Transverse colon (tissue), 4 donors: ENCODE results near the gene CCL4L2. TPM values are rescaled to one million over a fixed set of nuclear protein-coding genes. Genes with fewer than 3 reads are reported as not detected.
"Not testable (repeated sequence)": the region's sequence is repeated elsewhere in the genome, so short reads cannot be mapped to it uniquely, and the experiment has no call there.

Source experiments
- DNase-seq: peaks from one replicate; pipeline ENCODE4 v3.0.0-alpha.2; 2019
- H3K27ac ChIP-seq, 4 donors: fragments of 200-600 bp; sonication (generic); 2 replicates each; pipeline ENCODE4 v1.5.1; 2016 to 2018; ENCODE audit warnings: inconsistent platforms in 4 of 4
- H3K27me3 ChIP-seq: fragments of 200-600 bp; sonication (generic); 2 replicates; pipeline ENCODE4 v1.5.1; 2017; ENCODE audit warnings: inconsistent platforms
- H3K36me3 ChIP-seq, 4 donors: fragments of 200-600 bp; sonication (generic); 2 replicates each; pipeline ENCODE4 v1.5.1; 2017 to 2019; ENCODE audit warnings: inconsistent platforms in 4 of 4
- H3K4me1 ChIP-seq, 4 donors: fragments of 200-600 bp; sonication (generic); 2 replicates each; pipeline ENCODE4 v1.5.1; 2017 to 2020; ENCODE audit warnings: inconsistent platforms in 4 of 4
- H3K4me3 ChIP-seq, 4 donors: fragments of 200-600 bp; sonication (generic); 1 replicate in 1 of 4; 2 replicates in 3 of 4; pipeline versions ENCODE4 v1.5.1 to v1.6.1; 2017 to 2019; ENCODE audit warnings: inconsistent platforms in 4 of 4
- H3K9me3 ChIP-seq, 2 donors: fragments of 200-600 bp; sonication (generic); 2 replicates each; pipeline ENCODE4 v1.5.1; 2017 to 2019; ENCODE audit warnings: inconsistent platforms in 2 of 2
- EP300 ChIP-seq: sonication (generic); formaldehyde crosslinking; IDR thresholded peaks from one replicate; pipeline ENCODE4 v1.6.1; 2017; ENCODE audit warnings: antibody characterized with exemption, low read depth
- POLR2A ChIP-seq: fragments of 450-650 bp; IDR thresholded peaks from one replicate; pipeline ENCODE4 v1.6.1; 2016; ENCODE audit warnings: antibody characterized with exemption, mild to moderate bottlenecking, moderate library complexity
- POLR2AphosphoS5 ChIP-seq, 3 donors: sonication (generic); formaldehyde crosslinking; IDR thresholded peaks; one replicate each; pipeline ENCODE4 v1.6.1; 2016; ENCODE audit warnings: antibody characterized with exemption in 3 of 3
- WGBS, 2 donors: methylation state at CpG; one replicate each; pipeline ENCODE4 v1.1.5; 2018; ENCODE audit warnings: low coverage in 1 of 2; 5-methylcytosine and 5-hydroxymethylcytosine counted together
- in situ Hi-C, 4 donors: fragments of 200-750 bp; cut with MboI; loops; one replicate each; pipeline versions ENCODE4 v1.15.0 to v1.15.1; 2017; ENCODE audit warnings: low sequenced_read_pairs in 3 of 4, low pct_ligation_motif_present in 1 of 4, low pct_unique_long_range_greater_than_20kb in 1 of 4
- intact Hi-C: fragments of 100-400 bp; cut with DNase I; formaldehyde crosslinking; loops from one replicate; pipeline ENCODE4 v1.15.1; 2023; ENCODE audit warnings: low total_unique reads
- total RNA-seq, 4 donors: library from RNA; depleted of rRNA; stranded (reverse); fragments of >200 nt; gene quantifications; one replicate each; pipeline ENCODE4 v1.1.0, GENCODE V29; 2016
- TF ChIP-seq, protein P1 (sequence below), 5 experiments: fragments of 200-600 bp in 3 of 5; fragments of 450-650 bp in 2 of 5; sonication (generic) in 3 of 5; IDR thresholded peaks; 1 replicate in 2 of 5; 2 replicates in 3 of 5; pipeline ENCODE4 v1.5.1; 2016 to 2017; ENCODE audit warnings: antibody characterized with exemption in 5 of 5, inconsistent platforms in 3 of 5, mild to moderate bottlenecking in 2 of 5, moderate library complexity in 1 of 5

Gene CCL4L2
- total RNA-seq, 4 donors from 2014 or later, result 4.0 TPM; not detected in 2

GRCh38 chr17:36195434-36196130 lies 15.3 kb upstream of the CCL4L2 start:
- WGBS, 2 donors, result 57 to 80% methylated on average over 1 to 10 of the region's 10 CpGs
- H3K9me3 ChIP-seq, result no peaks in the 10 kb centered on the region
- no peak for DNase-seq
- peaks cover 0 to 8% (median 0%) of the 10 kb centered on the region in 4 donors for H3K4me1 ChIP-seq
- peaks cover 11% of the 10 kb centered on the region for H3K27me3 ChIP-seq
- peak overlapping the region in 1 of 4 donors; percentile 16 for H3K27ac ChIP-seq
- in situ Hi-C loops (no loop called here), intact Hi-C loops (no loop called here)
- no peaks in the 10 kb centered on the region for H3K36me3 ChIP-seq
- H3K4me3 ChIP-seq, result no peak overlapping the region
- no peak for TF ChIP-seq POLR2AphosphoS5 (IDR thresholded peaks at IDR 0.05)
- TF ChIP-seq, protein P1, sequence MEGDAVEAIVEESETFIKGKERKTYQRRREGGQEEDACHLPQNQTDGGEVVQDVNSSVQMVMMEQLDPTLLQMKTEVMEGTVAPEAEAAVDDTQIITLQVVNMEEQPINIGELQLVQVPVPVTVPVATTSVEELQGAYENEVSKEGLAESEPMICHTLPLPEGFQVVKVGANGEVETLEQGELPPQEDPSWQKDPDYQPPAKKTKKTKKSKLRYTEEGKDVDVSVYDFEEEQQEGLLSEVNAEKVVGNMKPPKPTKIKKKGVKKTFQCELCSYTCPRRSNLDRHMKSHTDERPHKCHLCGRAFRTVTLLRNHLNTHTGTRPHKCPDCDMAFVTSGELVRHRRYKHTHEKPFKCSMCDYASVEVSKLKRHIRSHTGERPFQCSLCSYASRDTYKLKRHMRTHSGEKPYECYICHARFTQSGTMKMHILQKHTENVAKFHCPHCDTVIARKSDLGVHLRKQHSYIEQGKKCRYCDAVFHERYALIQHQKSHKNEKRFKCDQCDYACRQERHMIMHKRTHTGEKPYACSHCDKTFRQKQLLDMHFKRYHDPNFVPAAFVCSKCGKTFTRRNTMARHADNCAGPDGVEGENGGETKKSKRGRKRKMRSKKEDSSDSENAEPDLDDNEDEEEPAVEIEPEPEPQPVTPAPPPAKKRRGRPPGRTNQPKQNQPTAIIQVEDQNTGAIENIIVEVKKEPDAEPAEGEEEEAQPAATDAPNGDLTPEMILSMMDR (IDR thresholded peaks at IDR 0.05), result no peak
- no peak for TF ChIP-seq EP300
- TF ChIP-seq POLR2A, result no peak

- H3K4me3 ChIP-seq, result no peak overlapping the region
- no peak for DNase-seq
- no peaks in the 10 kb centered on the region for H3K9me3 ChIP-seq
- peaks cover 0 to 8% (median 0%) of the 10 kb centered on the region in 4 donors for H3K4me1 ChIP-seq
- H3K36me3 ChIP-seq, result no peaks in the 10 kb centered on the region
- TF ChIP-seq POLR2AphosphoS5 (IDR thresholded peaks at IDR 0.05) (no peak), POLR2A (no peak), EP300 (no peak)
- TF ChIP-seq, protein P1 (IDR thresholded peaks at IDR 0.05), result no peak
- intact Hi-C loops (no loop called here), in situ Hi-C loops (no loop called here)
- H3K27ac ChIP-seq, result peak overlapping the region in 2 of 4 donors; percentile 16 to 31
- peaks cover 11% of the 10 kb centered on the region for H3K27me3 ChIP-seq
- 52 to 60% methylated on average over 1 to 3 of the region's 3 CpGs for WGBS, 2 donors
Measured at GRCh38 chr17:36196131-36196486, 14.8 kb upstream of the CCL4L2 start.

DNA sequence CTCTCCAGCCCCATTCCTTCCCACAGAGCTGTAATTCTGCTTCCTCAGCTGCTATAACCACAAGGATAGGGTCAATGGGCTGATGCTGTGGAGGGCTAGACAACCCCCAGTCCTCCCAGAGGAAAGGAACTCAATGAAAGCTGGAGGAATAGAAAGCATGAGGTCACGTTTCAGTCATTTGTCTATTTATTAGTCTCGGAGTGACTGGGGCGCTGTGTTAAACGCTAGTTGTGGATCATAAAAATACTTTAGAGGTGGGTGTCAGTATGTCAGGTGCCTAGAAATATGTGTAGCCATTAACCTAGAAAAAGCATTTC lies 13.5 kb upstream of the CCL4L2 start:
- in situ Hi-C loops, result no loop called here
- Histone ChIP-seq H3K27me3 (peaks cover 11% of the 10 kb centered on the region), H3K4me1 (peaks cover 0 to under 1% (median 0%) of the 10 kb centered on the region in 4 donors), H3K4me3 (no peak overlapping the region), H3K36me3 (no peaks in the 10 kb centered on the region), H3K27ac (peak overlapping the region in 2 of 4 donors; percentile 12 to 31), H3K9me3 (no peaks in the 10 kb centered on the region)
- no peak for TF ChIP-seq EP300
- TF ChIP-seq POLR2A, result no peak
- TF ChIP-seq, protein P1 (IDR thresholded peaks at IDR 0.05), result no peak
- no peak for TF ChIP-seq POLR2AphosphoS5 (IDR thresholded peaks at IDR 0.05)
- intact Hi-C loops, result no loop called here
- WGBS, 2 donors, result 42 to 60% methylated on average over 4 of the region's 4 CpGs
- DNase-seq, result no peak

GRCh38 chr17:36198831-36199465 lies 11.9 kb upstream of the CCL4L2 start:
- Histone ChIP-seq H3K36me3 (no peaks in the 10 kb centered on the region), H3K4me1 (no peaks in the 10 kb centered on the region), H3K9me3 (no peaks in the 10 kb centered on the region), H3K27me3 (peaks cover 11% of the 10 kb centered on the region), H3K27ac (no peak overlapping the region), H3K4me3 (no peak overlapping the region)
- TF ChIP-seq POLR2AphosphoS5 (IDR thresholded peaks at IDR 0.05), result no peak
- no peak for TF ChIP-seq EP300
- TF ChIP-seq, protein P1 (IDR thresholded peaks at IDR 0.05), result no peak
- no peak for TF ChIP-seq POLR2A
- DNase-seq, result no peak
- intact Hi-C loops, result no loop called here
- in situ Hi-C loops, result no loop called here
- 51 to 69% methylated on average over 5 to 7 of the region's 7 CpGs for WGBS, 2 donors

DNA sequence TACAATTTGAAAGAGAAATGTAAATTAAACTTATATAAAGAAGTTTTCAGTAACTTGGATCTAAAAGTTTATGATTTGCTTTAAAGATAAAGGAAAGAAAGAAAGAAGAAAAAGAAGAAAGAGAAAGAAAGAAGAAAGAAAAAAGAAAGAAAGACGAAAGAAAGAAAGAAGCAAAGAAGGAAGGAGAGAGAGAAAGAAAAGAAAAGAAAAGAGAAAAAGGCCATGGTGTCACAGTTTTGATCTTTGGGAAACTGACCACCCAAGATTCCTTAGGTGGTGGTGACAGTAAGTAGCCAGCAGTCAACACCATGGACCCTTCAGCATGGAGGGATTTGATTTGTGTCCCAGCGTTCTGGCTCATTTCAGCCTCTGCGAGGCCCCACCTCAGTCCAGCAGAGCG lies 9.8 kb upstream of the CCL4L2 start:
- H3K27ac ChIP-seq, H3K36me3 ChIP-seq, H3K9me3 ChIP-seq, in situ Hi-C loops, H3K4me1 ChIP-seq, intact Hi-C loops, DNase-seq, H3K4me3 ChIP-seq: not testable (repeated sequence)
- peaks cover 11% of the 10 kb centered on the region for H3K27me3 ChIP-seq
- 86 to 91% methylated on average over 1 of the region's 4 CpGs for WGBS, 2 donors

DNA sequence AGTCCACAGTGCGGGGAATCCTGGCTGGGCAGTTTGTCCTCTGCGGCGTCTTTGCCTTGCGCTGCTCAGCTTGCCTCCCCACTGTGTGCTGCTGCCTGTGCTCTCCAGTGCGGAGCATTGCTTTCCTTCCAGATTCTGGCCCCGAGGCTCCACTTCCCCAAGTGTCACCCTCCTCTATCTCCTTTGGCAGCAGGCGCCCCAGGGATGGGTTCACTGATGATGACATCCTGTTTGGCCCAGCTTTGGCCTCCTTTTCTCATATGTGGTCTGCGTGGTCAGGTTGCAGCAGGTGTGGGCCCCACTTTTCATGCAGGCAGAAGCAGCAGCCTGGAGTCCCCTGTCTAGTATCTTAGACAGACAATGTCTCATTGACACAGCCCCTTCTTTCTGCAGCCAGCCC lies 9.4 kb upstream of the CCL4L2 start:
- DNase-seq, H3K36me3 ChIP-seq, H3K4me1 ChIP-seq, H3K4me3 ChIP-seq, H3K9me3 ChIP-seq, H3K27ac ChIP-seq, in situ Hi-C loops, intact Hi-C loops: not testable (repeated sequence)
- 76% methylated on average over 4 of the region's 8 CpGs; no CpG with 5 or more reads in 1 of the 2 donors for WGBS, 2 donors
- peaks cover 11% of the 10 kb centered on the region for H3K27me3 ChIP-seq
